HUDEP-2 (cell line): ENCODE results near the gene GDF3.
A peak's percentile ranks its signal among the peaks of the same experiment; 100 is the strongest.
"Not testable (repeated sequence)": the region's sequence is repeated elsewhere in the genome, so short reads cannot be mapped to it uniquely, and the experiment has no call there.

ENCODE experiments used
- DNase-seq, 76 experiments: peaks; one replicate each; lab custom pipeline; 2025; ENCODE audit not compliant: unreplicated experiment in 76 of 76; lab: John Stamatoyannopoulos, UW

The GDF3 gene

DNA sequence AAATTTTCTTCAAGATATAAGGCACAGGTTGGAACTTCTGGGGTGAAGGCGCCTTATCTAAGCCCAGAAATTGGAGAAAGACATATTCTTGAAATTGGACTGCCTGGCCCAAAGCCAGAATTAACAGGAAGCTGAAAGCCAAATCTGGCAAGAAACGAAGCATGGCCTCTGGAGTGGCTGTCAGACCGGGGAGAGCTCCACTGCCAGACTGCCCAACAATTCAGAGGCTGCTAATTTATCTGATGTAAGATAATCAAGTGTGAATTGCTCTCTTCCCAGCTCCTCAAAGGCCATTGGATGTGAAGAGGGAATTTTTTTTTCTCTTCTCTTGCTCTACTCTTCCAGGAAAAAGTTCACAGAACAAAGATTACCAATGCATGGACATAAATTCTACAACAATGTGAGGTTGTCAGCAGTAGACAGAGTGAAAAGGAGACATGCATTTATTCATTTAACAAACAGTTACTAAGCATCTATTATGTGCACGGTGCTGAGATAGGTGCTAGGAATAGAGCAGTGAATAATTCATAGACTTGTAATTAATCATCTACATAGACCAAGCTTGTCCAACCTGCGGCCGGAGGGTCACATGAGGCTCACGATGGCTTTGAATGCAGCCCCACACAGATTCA lies at the start of gene GDF3:
GDF3 (minus strand) TSS at position 210 of the 632 bp plus-strand sequence; CDS start at position 163, 47 bp downstream.
- peak in 5 of 76 experiments; percentile 1 to 19 (median 7) for DNase-seq

DNA sequence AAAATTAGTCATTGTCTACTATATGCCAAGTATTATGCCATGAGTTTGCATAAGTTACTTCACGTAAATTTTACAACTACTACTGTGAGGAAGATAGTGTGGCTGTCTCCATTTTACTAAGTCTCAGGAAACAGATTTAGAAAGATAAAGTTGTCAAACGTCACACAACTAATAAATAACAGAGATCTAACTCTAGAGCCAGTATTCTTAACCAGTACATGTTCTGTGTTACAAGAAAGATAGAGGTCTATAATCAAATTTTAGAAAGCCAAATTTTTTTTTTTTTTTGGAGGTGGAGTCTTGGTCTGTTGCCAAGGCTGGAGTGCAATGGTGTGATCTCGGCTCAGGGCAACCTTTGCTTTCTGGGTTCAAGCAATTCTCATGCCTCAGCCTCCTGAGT lies 37.4 kb upstream of the GDF3 start:
- no peak for DNase-seq

DNA sequence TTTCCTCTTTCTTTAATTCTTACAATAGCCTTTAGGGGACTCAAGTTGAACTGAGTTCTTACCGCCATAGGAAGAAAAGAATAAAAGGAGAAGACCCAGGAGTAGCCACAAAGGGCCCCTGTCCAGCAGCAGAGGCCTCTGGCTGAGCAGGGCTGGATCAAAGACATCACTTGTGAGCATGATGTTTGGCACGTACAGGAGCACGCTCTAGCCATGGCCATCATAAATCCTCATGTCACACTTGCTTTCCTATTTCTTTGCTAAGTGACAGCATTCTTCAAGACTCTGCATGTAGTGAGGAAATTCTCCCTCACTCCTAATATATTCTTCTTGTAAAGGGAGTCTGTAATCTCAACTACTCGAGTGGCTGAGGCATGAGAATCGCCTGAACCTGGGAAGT lies 35.9 kb upstream of the GDF3 start:
- DNase-seq: no peak

DNA sequence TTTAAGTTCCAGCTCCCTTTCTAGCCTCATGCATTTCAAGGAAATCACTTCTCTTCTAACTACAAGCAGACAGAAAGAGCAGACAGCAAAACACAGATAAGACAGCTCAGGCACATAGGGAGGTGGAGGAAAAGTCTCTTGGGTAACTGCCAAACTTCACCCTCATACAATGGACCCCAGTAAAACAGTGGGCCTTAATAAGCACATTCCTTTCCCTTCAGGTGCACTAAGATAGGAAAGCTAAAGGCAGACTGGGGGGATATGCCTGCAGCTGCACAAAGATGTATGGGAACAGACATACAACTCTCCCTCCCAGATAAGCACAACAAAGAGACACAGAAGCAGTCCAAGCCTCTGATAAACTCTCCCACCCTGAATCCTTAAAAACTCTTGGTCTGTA lies 35.4 kb upstream of the GDF3 start:
- not testable (repeated sequence) for DNase-seq

DNA sequence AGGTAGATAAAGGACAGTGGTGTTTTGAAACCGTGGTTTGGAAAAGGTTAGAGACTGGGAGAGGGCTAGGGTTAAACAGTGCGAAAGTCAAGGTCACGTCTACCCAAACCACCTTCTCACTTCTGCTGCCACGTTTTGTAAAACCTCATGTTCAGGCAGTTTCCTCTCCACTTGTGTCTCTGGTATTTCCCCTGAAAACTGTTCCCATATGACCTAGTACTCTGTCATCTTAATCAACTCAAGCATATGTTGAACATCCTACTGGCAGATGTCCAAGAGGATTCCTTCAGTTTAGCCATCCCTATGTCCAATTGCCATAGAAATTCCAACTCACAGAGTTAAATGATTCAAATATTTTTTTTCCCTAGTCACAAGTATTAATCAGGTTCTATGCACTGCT lies 34.2 kb upstream of the GDF3 start:
- no peak for DNase-seq

DNA sequence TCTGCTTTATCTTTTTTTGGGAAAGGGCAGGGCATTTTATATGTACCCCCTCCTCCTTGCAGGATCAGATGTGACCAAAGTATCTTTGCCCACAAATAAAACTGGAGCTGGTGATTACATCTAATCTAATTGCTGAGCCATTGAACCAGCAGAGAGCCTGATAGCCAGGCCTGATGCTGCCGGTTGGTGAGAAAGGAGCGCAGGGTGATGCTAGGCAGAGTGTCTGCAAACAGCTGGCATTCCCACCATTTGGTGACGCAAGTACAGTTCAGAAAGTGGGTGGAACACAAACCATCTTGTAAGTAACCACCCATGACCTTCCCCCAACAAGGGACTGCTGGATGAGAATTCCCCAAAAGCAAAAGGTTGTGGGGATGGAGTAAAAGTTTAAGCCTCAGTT lies 28.4 kb upstream of the GDF3 start:
- DNase-seq: peak in 1 of 76 experiments; percentile 10

DNA sequence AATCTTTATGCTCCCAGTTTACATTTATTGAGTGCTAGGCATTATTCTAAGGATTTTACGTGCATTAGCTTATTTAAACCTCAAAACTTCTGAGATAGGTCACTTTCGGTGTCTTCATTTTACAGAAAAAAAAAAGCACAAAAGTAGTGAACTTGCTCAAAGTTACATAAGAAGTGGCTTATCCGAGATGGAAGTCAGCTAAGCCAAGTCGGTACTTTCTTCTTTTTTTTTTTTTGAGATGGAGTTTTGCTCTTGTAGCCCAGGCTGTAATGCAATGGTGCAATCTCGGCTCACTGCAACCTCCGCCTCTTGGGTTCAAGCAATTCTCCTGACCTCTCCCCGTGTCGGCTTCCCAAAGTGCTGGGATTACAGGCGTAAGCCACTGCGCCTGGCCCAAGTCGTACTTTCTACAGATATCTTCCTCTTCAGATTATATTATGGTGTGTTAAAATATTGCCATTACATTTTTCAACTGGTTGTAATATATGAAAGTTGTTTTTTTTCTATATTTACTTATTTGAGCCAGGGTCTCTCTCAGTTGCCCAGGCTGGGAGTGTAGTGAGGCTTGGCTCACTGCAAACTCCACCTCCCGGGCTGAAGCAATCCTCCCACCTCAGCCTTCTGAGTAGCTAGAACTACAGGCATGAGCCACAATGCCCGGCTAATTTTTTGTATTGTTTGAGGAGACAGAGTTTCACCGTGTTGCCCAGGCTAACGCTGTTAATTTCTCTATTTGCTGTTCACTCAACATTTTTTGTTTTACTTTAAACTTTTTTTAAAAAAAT lies 24.6 kb upstream of the GDF3 start:
- no peak for DNase-seq

DNA sequence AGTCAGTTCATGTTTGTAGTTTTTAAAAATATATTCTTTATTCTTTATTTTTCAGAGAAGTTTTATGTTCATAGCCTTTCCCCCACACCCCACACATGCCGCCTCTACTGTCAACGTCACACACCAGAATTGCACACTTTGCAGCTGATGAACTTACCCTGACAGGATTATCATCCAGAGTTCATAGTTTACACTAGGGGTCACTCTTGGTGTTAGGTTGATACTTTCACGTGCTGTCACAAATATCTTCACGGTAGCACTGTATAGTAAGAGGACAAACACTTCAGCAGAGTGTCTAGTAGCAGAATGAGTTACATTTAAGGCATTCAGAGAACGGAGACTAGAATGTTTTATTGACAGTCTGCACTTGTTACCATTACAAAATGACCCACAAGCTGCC lies 20.8 kb upstream of the GDF3 start:
- peak in 11 of 76 experiments; percentile 1 to 46 (median 17) for DNase-seq

DNA sequence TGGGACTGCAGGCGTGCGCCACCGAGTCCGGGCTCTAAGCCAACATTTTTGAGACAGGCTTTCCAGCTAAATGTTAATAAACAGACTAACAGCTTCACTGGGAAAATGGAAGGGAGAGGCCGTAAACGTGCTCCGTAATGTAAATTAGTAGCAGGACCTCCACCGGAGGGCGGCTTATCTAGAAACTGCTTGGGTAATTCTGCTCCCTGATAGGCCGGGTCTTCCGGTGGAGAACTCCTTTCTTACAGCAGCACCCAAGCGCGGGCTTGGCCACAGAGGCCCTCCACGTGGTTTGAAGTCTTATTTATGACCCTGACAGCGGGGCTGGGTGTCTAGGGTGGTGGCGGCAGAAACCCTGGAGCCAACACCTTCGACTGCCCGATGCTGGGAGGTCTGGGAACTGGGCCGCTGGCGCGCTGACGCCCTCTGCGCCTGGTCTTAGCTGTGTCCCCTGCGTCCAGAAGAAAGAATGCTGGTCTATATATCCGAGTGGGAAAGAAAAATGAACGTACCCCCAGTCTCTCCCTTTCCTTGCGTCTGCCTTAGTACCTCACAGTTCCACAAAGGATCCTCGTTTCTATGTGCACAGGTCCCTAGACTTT lies 17.4 kb upstream of the GDF3 start:
- DNase-seq: no peak

DNA sequence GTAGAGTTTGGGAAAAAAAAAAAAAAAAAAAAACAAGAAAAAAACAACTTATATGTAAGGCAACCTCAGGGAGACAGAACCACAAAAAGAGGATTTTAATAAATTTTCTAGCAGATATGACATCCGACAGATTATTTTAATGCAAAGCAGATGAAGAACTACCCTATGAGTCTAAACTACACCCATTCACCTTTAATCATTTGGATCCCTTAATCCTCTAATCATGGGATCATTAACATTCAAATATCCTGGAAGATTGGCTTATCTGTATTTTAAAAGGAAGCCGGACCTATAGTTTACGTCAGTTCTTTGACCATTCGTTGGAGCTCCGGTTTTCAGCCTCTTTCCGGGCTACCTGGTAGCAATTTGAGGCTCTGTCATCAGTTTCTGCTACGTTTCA lies 15.6 kb upstream of the GDF3 start, which contains the start of gene DPPA3:
DPPA3 (plus strand) TSS at position 301 of the 400 bp plus-strand sequence. CDS start 138 bp downstream, outside the sequence.
- DNase-seq: no peak

DNA sequence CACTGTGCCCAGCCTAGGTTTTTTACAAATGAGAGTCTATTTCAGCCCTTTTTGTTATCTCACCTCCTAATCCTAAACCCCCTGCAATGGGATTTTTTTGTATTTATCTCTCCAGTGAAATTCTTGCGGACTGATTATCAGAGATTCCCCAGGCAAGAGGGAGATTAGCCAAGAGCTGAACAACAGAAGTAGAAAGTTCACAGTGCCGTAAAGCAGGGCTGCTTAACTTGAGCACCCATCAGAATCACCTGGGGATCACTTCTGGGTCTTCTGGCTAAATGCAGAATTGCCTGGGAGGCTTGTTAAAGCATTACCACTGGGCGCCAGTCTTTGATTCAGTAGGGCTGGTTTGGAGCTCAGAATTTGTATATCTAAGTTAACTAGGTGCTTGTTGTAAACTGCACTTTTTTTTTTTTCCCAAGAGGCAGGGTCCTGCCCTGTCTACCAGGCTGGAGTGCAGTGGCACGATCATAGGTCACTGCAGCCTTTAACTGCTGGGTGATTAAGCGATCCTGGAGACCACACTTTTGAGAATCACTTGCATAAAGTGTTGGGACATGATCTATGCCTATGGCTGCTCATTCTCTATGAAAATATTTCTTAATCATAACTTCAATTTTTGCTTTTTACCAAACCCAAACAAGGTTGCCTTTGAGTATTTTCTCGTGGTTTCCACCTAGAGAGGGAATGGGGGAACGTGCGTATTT lies 14.5 kb upstream of the GDF3 start:
- no peak for DNase-seq

DNA sequence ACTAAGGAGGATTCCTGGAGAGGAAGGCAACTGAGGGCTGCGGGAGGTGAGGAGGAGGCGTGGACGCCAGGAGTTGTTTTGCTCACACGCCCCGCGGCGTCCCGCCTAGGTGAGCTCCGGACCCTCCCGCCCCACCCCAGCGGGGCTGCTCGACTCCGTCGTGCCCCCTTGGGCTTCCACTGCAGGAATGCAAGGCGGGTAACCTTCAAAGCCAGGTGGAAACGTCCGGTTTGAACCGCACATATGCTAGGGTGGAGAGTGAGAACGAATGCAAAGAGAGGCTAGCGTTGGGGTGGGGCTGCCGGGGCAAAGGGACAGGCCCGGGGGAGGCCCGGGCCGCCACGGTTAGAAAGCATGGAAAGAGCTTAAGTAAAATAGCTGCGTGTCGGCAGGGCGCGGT lies 10.3 kb upstream of the GDF3 start:
- DNase-seq: no peak

DNA sequence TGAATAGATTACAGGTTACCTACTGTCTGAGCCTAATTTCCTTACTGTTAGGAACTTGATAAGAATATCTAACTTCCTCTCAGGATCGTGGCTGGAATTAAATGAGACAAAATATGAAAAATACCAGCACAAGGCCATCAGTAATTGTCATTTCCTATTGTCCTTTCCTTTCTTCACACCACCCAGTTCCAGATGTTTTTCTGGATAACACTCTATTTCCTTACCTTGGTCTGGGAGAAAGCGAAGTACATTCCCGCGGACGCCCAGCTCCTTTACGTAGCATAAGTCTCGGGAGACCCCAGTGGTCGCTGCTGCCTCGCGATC lies 376 bp downstream of the GDF3 start:
- DNase-seq: no peak

DNA sequence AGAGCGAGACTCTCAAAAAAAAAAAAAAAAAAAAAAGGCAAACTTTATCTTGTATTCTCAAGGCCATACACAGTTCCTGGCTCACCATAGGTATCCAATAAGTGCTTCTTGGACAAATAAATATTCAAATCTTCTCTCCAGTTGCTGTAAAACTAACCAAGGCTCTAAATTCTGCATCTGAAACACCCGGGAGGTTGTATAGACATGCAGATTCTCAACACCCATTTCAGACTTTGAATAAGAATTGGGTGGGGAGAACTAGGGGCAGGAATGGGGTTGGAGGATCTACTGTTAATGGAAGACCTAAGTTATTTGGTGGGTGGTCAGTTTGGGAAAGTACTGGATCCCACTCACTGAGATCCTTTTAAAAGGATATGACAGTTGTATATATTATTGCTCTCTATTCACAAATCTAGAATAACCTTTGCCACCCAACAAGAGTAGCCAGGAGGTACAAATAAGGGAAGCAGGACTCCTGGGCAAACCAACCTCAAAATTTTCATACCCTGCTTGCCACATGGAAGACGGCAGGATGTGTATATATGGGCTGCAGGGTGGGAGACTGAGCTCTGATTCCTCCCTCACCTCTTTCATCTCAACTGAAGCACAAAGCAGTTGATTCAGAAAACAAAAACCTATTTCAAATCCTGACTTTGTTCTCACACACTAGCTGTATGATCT lies 879 bp downstream of the GDF3 start:
- no peak for DNase-seq

DNA sequence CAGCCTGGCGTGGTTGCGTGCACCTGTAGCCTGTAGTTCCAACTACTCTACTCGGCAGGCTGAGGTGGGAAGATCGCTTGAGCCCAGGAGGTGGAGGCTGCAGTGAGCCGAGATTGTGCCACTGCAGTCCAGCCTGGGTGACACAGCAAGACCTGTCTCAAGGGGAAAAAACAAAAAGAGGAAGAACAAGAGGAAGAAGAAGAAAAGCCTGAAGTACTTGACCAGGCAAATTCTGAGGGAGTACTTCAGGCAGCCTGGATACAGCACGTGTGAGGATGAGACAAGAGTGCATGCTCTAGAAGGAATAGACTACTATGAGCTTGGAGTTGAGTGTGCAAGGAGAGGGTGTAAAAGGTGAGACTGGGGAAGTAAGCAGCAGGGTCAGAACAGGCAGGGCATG lies 1.8 kb downstream of the GDF3 start:
- DNase-seq: no peak

DNA sequence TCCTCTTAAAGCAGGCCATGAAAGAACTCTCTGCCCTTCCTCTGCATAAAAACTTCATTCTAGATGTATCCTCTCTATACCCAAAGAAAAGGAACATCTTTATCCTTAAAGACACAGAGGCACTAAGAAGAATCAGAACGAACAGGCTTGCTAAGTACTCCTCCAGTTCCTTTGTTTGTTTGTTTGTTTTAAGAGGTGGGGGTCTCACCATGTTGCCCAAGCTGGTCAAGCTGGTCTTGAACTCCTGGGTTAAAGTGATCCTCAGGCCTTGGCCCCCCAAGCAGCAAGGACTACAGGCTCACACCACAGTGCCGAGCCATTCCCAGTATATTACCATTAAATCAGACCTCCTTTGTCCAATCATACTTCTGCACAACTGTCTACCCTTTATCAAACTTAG lies 14.0 kb downstream of the GDF3 start:
- DNase-seq: no peak

DNA sequence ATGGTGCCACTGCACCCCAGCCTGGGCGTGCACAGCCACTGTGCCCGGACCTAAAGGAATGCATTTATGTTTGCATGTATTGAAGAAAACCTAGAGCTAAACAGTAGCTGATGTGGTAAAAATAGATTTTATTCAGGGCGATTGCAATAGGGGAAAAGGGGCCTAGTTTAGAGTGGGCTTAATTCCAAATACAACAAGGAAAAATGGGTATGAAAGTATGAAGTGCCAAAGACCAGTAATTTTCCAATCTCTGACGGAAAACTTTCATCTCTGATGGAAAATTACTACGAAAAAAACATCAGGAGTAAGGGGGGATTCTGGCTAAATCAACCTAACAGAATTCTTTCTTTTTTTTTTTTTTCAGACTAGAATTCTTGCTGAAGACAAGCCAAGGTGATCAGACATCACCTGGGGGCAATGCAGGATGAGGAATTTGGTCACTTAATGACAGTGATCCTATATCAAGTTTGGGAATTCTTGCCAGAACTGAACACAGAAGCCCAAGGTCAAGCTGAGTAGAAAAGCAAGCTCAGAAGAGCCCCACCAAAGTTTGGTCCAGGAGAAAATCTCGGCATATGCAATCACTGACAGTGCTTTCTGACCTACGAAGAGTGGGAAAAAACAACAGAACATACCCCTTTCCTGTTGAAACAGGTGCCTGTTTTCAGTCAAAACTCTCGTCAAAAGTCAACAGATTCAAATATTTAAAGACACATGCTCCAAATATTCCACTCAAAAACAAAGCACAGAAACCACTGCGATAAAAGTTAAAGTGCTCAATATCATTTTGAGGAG lies 16.1 kb downstream of the GDF3 start:
- no peak for DNase-seq

DNA sequence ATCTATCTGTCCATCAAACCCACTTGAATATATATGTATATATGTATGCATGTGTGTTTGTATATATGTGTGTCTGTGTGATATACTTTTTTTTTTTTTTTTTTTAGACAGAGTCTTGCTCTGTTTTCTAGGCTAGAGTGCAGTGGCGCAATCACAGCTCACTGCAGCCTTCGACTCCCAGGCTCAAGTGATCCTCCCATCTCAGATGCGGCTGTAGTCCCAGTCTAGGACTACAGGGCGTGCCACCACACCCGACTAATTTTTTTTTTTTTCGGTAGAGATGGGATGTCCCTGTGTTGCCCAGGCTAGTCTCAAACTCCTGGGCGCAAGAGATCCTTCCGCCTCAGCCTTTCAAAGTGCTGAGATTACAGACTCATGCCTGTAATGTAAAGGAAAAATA lies 16.8 kb downstream of the GDF3 start:
- no peak for DNase-seq

DNA sequence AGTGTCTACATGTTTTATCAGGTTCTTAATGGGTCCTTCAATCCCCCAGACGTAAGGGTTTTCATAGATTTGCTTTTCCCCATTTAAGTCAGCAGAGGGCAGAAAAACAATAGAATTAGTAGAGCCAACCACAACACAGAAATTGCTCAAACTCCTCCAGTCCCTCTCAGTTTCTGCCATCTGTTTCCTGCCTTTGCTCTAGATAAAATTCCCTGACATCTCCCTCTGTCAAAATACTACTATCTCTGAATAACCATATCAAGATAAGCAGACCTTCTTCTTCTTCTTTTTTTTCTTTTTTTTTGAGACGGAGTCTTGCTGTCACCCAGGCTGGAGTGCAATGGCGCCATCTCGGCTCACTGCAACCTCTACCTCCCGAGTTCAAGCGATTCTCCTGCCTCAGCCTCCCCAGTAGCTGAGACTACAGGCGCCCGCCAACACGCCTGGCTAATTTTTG lies 18.1 kb downstream of the GDF3 start:
- DNase-seq: peak in 36 of 76 experiments; percentile 6 to 82 (median 54)

DNA sequence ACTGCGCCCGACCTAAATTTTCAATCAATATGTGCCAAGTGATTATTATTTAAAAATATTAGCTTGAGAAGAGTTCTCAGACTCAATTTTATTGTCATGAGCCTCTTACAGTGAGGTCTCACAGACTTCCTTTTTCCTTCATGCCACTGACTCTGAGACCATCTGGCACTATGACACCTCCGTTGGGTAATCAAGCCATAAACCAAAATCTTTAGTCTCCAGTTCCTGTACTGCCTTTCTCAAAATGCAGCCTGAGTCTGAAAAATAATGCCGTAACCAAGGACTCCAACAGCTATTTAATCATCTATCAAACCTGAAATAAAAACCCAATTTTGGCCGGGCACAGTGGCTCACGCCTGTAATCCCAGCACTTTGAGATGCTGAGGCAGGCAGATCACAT lies 20.1 kb downstream of the GDF3 start:
- not testable (repeated sequence) for DNase-seq
